Adipose tissue (tissue), 3 donors: ENCODE results near the gene IFT88. TPM values are rescaled to one million over a fixed set of nuclear protein-coding genes. Genes with fewer than 3 reads are reported as not detected.

ENCODE experiments used
- H3K27ac ChIP-seq: one replicate; pipeline ENCODE4 v1.5.1; 2013; ENCODE audit warnings: low read depth, low read length
- WGBS, 3 donors: extraction: QIAGEN DNeasy Blood & Tissue Kit; methylation state at CpG; one replicate each; pipeline ENCODE4 v1.1.7; 2013; 5-methylcytosine and 5-hydroxymethylcytosine counted together
- polyA plus RNA-seq, 3 donors: library from polyadenylated mRNA; stranded (reverse); fragments of 200-250 nt; gene quantifications; one replicate each; pipeline ENCODE4 v1.2.3, GENCODE V29; 2013
- donor health status: healthy with polysubstance abuse.
- donor health status: Bipolar disorder and iron deficiency.
- donor health status: healthy.

IFT88 gene
- polyA plus RNA-seq, 3 donors: 4.4 to 13.0 (median 5.4) TPM

DNA sequence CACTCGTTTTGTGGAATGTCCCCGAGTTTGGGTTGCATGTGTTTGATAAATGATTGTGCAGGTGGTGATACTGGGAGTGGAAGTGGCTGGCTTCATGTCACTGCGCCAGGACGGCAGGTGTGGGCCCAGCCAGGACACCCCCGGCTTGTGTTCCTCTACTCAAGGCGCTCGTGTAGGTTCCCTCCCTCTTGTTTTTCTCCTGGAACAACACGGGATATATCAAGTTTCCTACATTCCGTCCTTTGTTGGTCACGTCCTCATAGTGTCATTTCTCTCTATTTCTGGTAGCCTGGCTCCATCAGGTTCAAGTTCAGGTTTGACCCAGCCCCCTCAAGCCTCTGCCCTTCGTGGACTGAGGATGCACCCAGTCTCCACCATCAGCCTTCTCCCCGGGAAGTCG is 152.8 kb downstream of the IFT88 start:
- WGBS, 3 donors: 73 to 83% (median 81%) methylated on average over 13 of the region's 13 CpGs

DNA sequence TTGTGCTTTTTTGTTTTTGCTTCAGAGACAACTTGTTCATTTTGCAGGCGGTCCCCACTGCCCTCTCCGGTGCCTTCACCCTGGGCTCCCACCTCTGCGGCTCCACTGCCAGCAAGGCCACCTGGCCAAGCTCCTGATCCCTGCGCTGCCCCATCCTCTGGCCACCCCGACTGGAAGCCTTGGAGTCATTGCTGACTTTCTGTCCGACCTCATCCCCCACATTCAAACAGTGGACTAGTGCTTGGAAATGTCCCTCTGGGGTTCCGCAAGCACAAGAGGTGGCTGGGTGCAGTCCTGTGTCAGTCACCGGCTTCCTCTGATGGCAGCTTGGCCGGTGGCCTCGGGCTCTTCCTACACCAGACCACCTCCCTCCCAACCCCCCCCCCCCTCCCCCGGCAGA is 153.5 kb downstream of the IFT88 start:
- H3K27ac ChIP-seq: no peak overlapping the region
- WGBS, 3 donors: 86 to 91% (median 88%) methylated on average over 11 of the region's 11 CpGs

More for the DNA sequence above, 152.8 kb downstream of the IFT88 start:
- H3K27ac ChIP-seq: no peak overlapping the region

DNA sequence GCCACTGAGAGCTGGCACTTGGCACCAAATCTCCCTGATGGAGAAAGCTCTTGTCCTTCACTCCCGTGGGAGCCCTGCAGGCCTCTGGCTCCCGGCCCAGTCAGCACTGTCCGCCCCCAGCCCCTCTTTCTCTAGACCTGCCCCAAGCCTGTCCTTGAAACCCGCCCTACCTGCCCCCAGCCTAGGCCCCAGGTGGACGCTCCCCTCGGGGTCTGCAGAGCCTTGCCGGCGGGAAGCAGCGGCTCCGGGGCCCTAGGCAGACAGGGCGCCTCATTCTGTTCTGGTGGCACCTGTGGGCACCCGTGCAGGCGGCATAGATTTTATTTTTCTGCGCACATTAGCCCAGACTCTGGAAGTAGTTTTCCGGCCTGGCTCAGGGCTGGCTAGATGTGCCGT is 154.1 kb downstream of the IFT88 start:
- H3K27ac ChIP-seq: no peak overlapping the region
- 49 to 86% (median 82%) methylated on average over 16 of the region's 16 CpGs for WGBS, 3 donors

DNA sequence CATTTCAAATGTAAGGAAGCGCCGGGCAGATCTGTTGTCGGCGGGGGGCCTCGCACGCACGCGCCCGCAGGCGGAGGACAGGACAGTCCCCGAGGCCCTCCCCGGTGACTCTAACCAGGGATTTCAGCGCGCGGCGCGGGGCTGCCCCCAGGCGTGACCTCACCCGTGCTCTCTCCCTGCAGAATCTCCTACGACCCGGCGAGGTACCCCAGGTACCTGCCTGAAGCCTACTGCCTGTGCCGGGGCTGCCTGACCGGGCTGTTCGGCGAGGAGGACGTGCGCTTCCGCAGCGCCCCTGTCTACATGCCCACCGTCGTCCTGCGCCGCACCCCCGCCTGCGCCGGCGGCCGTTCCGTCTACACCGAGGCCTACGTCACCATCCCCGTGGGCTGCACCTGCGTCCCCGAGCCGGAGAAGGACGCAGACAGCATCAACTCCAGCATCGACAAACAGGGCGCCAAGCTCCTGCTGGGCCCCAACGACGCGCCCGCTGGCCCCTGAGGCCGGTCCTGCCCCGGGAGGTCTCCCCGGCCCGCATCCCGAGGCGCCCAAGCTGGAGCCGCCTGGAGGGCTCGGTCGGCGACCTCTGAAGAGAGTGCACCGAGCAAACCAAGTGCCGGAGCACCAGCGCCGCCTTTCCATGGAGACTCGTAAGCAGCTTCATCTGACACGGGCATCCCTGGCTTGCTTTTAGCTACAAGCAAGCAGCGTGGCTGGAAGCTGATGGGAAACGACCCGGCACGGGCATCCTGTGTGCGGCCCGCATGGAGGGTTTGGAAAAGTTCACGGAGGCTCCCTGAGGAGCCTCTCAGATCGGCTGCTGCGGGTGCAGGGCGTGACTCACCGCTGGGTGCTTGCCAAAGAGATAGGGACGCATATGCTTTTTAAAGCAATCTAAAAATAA is 154.7 kb downstream of the IFT88 start:
- no peak overlapping the region for H3K27ac ChIP-seq
- WGBS, 3 donors: 6 to 16% (median 14%) methylated on average over 78 to 81 of the region's 81 CpGs

DNA sequence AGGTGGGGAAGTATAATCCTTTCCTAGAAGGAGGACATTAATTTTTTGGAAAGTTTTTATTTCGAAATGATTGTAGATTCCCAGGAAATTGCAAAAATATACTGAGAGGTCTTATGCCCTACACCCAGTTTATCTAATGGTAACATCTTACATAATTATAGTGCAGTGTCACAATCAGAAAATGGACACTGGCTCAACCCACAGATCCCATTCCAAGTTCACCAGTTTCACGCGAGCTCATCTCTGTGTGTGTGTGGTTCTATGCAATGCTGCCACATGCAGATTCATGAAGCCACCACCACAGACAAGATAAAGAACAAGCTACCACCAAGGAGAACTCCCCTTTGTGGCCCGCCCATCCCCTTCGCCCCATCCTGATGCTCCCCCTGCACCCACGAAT is 160.9 kb downstream of the IFT88 start:
- 87 to 88% (median 87%) methylated on average over 6 of the region's 6 CpGs for WGBS, 3 donors
- no peak overlapping the region for H3K27ac ChIP-seq

DNA sequence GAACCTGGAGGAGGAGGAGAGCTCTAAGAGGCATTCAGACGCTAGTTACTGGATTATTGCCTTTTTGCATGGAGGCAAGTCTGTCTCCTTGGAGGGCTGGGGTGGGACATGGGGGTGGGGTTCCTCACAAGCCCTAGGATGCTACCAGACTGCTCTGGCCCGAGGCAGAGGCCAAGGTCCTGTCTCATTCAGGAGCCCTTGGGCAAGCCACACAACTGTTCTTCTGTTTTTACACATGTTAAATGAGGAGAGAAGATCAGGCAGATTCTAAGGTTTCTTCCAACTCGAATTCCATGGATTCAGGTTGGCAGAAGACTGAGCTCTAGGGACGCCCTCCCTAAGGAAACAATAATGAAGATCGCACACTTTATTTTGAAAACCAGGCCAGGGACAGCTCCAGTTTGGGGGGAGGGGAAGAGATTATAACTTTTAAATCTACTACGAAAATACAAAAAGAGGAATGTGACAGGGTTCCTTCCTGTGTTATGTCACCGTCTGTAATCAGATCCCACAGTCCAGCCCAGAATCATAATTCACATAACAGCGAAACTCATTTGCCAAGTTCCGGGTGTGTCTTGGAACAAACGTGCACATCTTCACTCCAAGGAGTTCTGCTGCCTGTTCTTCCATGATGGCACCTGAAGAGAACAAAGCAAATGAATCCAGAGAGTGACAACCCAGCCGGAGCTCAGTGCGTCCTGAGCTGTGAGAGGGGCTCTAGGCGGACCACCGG is 161.8 kb downstream of the IFT88 start:
- WGBS, 3 donors: 52 to 77% (median 59%) methylated on average over 14 of the region's 14 CpGs
- H3K27ac ChIP-seq: no peak overlapping the region

DNA sequence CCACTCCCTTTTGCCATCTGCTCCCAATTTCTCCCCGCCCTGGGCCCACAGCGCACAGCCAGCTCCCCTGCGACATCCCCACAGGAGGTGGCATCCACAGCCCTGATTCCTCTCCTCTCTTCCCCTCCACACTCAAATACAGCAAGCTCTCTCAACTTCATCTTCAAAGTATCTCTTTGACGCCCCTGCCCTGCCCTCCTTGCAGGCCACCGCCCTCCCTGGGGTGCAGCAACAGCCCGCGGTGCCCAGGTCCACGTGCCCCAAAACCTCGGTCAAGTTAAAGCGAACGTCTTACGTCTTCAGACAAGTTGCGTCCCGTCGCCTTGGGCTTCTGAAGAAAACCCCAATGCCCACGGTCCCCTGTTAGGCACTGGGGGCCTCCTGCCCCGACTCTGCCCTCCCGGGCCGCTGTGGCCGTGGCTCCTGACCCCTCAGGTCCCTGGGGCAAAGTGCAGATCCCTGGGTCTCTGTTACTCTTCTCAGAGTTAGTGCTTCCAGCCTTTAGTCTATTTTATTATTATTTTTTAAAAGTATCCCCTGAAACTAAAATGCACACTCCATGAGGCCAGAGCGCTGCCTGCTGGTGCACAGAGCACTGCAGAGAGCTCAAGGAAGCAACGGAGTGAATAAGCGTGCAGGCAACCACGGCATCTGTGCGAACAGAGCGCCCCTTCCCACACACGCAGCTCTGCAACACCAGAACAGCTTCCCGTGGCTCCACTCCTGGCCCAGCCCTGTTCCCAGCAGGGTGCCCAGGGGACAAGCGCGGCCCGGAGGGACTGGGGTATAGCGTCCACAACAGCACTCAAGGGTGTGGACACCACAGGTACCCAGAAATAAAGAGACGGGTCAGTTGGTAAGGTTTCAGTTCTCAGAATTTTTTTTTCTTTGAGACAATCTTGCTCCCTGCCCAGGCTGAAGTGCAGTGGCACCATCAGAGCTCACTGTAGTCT is 163.0 kb downstream of the IFT88 start:
- 95 to 96% (median 96%) methylated on average over 33 of the region's 33 CpGs for WGBS, 3 donors
- H3K27ac ChIP-seq: no peak overlapping the region

DNA sequence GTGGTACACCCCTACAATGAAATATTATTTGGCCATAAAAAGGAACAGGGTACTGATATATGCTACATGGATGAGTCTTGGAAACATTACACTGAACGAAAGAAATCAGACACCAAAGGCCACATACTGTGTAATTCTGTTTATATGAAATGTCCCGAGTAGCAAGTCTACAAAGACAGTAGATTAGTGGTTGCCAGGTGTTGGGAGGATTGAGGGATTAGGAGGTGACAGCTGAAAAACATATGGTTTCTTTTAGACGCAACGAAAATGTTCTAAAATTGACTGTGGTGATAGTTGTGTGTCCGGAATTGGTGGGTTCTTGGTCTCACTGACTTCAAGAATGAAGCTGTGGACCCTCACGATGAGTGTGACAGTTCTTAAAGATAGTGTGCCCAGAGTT is 171.7 kb downstream of the IFT88 start:
- WGBS, 3 donors: 88 to 90% (median 90%) methylated on average over 6 of the region's 6 CpGs

DNA sequence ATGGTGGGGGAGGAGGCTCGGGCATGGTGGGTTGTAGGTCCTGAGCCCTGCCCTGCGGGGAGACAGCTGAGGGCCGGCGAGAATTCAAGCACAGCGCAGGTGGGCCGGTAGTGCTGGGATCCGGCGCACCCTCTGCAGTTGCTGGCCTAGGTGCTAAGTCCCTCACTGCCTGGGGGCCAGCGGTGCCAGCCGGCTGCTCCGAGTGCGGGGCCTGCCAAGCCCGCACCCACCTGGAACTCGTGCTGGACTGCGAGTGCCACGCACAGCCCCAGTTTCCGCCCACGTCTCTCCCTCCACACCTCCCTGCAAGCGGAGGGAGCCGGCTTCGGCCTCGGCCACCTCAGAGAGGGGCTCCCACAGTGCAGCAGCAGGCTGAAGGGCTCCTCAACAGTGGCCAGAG is 173.1 kb downstream of the IFT88 start:
- WGBS, 3 donors: 97 to 98% (median 97%) methylated on average over 21 to 22 of the region's 22 CpGs

More for the DNA sequence above, 171.7 kb downstream of the IFT88 start:
- no peak overlapping the region for H3K27ac ChIP-seq

More for the DNA sequence above, 173.1 kb downstream of the IFT88 start:
- H3K27ac ChIP-seq: no peak overlapping the region

Other genes with a start within 250 kb of the IFT88 start
- gene CRYL1, start 41.3 kb upstream of the IFT88 start, polyA plus RNA-seq: 10 to 100 TPM; 22.9 to 42.7 (median 23.9) TPM
- 1 to 10 TPM in 1 of 3 donors, under 1 TPM in 2; 0.54 to 7.3 (median 0.98) TPM for gene IL17D, start 136.5 kb downstream of the IFT88 start, polyA plus RNA-seq
- gene EEF1AKMT1, start 206.8 kb downstream of the IFT88 start, polyA plus RNA-seq: 10 to 100 TPM in 1 of 3 donors, 1 to 10 TPM in 2; 3.7 to 15.9 (median 6.0) TPM